ENCODE results near the gene CFAP251.

- TF ChIP-seq, protein P1, sequence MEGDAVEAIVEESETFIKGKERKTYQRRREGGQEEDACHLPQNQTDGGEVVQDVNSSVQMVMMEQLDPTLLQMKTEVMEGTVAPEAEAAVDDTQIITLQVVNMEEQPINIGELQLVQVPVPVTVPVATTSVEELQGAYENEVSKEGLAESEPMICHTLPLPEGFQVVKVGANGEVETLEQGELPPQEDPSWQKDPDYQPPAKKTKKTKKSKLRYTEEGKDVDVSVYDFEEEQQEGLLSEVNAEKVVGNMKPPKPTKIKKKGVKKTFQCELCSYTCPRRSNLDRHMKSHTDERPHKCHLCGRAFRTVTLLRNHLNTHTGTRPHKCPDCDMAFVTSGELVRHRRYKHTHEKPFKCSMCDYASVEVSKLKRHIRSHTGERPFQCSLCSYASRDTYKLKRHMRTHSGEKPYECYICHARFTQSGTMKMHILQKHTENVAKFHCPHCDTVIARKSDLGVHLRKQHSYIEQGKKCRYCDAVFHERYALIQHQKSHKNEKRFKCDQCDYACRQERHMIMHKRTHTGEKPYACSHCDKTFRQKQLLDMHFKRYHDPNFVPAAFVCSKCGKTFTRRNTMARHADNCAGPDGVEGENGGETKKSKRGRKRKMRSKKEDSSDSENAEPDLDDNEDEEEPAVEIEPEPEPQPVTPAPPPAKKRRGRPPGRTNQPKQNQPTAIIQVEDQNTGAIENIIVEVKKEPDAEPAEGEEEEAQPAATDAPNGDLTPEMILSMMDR (optimal IDR thresholded peaks at IDR 0.05 in 1 of 3, IDR thresholded peaks at IDR 0.05 in 1 of 3, conservative IDR thresholded peaks at IDR 0.05 in 1 of 3; ENCODE audit: extremely low read depth in 1 of 3, insufficient read depth in 2 of 3, low read length in 3 of 3), result no peak
- no peak for TF ChIP-seq EZH2 (IDR thresholded peaks at IDR 0.05; ENCODE audit: low read length)
Measured at GRCh38 chr12:121958541-121959240, 40.3 kb downstream of the CFAP251 start.
